Liver (tissue), 3 donors: ENCODE measurements around the gene FARP1.

Experiments
- CTCF ChIP-seq: fragments of 150-350 bp; IDR thresholded peaks from 2 replicates; pipeline ENCODE4 v1.5.1; 2017; ENCODE audit warnings: improper control_type of control experiment, low read depth, low read length; ENCODE audit not compliant: missing input control
- EGR1 ChIP-seq, 2 donors: IDR thresholded peaks; 2 replicates each; pipeline ENCODE4 v1.6.1; 2016 to 2018; ENCODE audit warnings: antibody characterized with exemption in 2 of 2, low read depth in 2 of 2
- NR2F2 ChIP-seq: IDR thresholded peaks from 2 replicates; pipeline ENCODE4 v1.6.1; 2016; ENCODE audit warnings: antibody characterized with exemption
- RAD21 ChIP-seq, 2 donors: IDR thresholded peaks; 2 replicates each; pipeline ENCODE4 v1.6.1; 2016; ENCODE audit warnings: antibody characterized with exemption in 2 of 2, mild to moderate bottlenecking in 2 of 2
- REST ChIP-seq: IDR thresholded peaks from 2 replicates; pipeline ENCODE4 v1.6.1; 2016; ENCODE audit warnings: antibody characterized with exemption, mild to moderate bottlenecking
- donor health status: healthy.
- donor health status: healthy.

- TF ChIP-seq CTCF, result no peak
- TF ChIP-seq REST, result no peak
- TF ChIP-seq EGR1 (IDR thresholded peaks at IDR 0.05; ENCODE audit: low read depth in 2 of 2), result no peak
- TF ChIP-seq NR2F2, result no peak
- TF ChIP-seq RAD21 (IDR thresholded peaks at IDR 0.05), result no peak
Observed at GRCh38 chr13:98188544-98189166, 45.8 kb downstream of the FARP1 start.
